Measurements from ENCODE around the gene AOAH.

AOAH gene

DNA sequence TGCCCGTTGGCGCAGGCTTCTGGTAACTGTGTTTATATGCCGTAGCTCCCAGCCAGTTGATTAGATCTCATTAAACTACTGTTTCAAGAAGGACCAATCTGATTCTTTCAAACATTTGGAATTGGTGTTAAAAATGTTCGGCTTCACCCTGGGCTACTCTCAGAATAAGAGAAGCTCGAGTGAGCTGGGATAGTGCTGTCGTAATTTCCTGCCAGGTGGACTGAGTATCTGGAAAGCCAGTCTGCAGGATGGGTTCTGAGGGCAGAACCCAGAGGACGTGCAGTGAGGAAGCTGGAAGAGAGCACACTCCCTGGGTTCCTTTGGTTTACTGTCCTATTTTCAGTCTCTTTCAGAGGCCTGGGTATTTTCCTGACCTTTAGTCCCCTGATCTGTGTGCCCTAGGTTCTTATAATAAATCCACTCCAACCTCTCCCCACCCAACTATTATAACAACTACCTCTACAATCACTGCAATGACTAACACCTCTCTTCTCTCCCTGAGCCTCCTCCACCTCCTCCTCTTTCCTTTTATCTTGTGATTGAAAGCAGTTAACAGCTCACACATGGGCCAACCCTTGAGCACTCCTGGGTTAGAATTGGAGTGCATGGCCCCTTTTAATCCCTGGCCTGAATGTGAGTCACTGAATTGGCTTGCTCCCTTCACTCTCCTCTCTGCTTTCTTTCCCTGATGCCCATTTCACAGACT, 63.0 kb downstream of the AOAH start:
- peak; percentile 11 for DNase-seq (ENCODE audit: low read depth)
- no peak overlapping the region for H3K4me3 ChIP-seq (replicated peaks; ENCODE audit: low read depth, low read length)
- TF ChIP-seq, protein P1, sequence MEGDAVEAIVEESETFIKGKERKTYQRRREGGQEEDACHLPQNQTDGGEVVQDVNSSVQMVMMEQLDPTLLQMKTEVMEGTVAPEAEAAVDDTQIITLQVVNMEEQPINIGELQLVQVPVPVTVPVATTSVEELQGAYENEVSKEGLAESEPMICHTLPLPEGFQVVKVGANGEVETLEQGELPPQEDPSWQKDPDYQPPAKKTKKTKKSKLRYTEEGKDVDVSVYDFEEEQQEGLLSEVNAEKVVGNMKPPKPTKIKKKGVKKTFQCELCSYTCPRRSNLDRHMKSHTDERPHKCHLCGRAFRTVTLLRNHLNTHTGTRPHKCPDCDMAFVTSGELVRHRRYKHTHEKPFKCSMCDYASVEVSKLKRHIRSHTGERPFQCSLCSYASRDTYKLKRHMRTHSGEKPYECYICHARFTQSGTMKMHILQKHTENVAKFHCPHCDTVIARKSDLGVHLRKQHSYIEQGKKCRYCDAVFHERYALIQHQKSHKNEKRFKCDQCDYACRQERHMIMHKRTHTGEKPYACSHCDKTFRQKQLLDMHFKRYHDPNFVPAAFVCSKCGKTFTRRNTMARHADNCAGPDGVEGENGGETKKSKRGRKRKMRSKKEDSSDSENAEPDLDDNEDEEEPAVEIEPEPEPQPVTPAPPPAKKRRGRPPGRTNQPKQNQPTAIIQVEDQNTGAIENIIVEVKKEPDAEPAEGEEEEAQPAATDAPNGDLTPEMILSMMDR (IDR thresholded peaks at IDR 0.05; ENCODE audit: low read length, missing control alignments), result no peak

DNA sequence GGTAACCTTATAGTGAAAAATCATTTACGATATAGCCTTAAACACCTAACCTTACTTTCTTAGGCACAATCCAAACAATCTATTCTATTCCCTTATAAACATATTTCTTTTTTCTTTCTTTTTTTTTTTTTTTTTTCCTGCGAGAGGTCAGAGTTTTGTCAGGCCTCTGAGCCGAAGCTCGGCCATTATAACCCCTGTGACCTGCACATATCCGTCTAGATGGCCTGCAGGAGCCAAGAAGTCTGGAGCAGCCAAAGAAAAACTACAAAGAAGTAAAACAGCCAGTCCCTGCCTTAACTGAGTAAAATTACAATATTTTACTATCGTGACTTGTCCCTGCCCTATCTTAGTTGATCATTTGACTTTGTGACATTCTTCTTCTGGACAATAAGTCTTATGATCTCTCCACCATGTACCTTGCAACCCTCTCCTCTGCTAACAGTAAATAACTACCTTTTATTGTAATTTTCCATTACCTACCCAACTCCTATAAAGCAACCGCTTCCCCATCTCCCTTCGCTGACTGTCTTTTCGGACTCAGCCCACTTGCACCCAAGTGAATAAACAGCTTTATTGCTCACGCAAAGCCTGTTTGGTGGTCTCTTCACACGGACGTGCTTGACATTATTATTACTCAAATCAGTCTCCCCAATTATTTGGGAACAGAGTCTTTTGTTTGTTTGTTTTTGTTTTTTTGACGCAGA, 64.5 kb downstream of the AOAH start:
- TF ChIP-seq, protein P1 (IDR thresholded peaks at IDR 0.05; ENCODE audit: low read length, missing control alignments), result no peak
- no peak overlapping the region for H3K4me3 ChIP-seq (replicated peaks; ENCODE audit: low read depth, low read length)
- DNase-seq (ENCODE audit: low read depth), result no peak

DNA sequence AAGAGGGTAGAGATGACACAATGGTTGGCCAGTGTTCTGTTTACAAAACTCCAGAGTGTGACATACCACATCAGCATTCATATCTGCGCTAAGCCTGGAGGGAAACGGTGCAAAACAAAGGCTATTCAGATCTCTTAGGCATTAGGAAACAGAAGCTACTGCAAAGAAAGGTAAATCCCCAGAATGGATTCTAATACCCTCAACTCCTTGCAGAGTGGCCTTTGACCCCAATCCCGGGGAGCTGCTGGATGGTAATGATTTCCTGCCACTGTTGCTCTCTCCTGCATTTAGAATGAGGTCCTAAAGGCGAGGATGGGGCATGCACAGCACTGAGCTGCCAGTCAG, 65.2 kb downstream of the AOAH start:
- no peak overlapping the region for H3K4me3 ChIP-seq (replicated peaks; ENCODE audit: low read depth, low read length)
- TF ChIP-seq, protein P1 (IDR thresholded peaks at IDR 0.05; ENCODE audit: low read length, missing control alignments), result no peak
- DNase-seq (ENCODE audit: low read depth), result peak; percentile 80

DNA sequence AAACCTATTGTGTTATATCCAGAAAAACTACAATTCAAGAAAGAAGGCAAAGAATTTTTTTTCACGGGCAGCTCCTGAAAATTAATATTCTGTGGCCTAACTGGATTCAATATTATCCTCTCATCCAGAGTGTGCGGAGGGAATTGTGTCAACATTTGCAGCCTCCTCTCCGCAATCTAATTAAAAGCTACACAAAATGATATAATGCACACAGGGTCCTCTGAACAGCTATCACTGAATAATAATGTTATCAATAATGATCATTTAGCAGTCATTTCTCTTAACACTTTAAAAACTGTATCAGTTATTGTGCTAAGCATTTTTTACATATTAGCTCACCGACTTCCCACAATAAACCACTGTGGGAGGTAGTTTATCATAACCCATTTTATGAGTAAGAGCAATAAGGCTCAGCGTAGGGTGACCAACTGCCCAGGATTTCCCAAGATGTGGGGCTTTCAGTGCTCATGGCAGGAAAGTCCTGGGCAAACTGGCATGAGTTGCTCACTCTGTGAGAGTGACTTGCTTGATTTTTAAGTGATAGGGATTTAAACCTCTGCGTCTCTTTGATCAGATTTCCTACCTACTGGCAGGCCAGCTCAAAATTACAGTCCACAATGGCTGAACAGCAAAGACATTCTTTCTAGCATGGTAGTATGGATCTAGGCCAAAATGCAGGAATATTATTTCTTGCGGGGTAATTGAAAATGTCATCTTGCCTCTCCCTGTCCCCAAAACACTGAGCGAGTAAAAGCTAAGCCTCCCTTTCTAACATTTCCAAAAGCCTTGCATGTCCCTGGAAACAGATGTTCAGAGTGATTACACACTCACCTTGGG, 65.7 kb downstream of the AOAH start:
- H3K4me3 ChIP-seq (replicated peaks; ENCODE audit: low read depth, low read length), result no peak overlapping the region
- DNase-seq (ENCODE audit: low read depth), result peak; percentile 87
- TF ChIP-seq, protein P1 (IDR thresholded peaks at IDR 0.05; ENCODE audit: low read length, missing control alignments), result no peak

DNA sequence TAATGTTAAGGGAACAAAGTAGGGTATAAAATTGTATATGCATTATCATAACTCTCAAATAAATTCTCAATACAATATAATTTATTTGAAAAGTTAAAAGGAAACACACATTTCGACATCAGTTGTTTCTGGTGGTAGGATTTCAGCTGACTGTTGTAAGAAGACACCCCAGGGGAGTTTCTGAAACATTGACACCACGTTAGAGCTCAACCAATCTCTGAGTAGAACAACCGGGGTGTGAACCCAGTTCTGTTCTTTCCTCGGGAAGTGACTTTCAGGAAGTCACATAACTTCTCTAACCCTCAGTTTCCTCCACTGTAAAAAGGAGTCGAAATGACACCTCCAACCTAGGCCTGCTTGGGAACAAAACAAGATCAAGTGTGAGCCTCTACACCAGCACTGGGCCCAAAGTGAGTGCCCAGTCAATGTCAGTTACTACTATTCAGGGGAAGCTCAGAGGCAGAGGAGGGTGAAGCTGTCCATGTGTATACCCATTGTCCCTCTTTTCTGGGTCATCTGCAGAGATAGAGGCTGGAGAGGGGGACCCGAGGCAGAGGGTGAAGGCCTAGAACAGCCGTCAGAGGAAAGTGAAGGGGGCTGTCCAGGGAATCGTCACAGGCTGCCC, 67.1 kb downstream of the AOAH start:
- TF ChIP-seq, protein P1 (IDR thresholded peaks at IDR 0.05; ENCODE audit: low read length, missing control alignments), result no peak
- no peak for DNase-seq (ENCODE audit: low read depth)
- no peak overlapping the region for H3K4me3 ChIP-seq (replicated peaks; ENCODE audit: low read depth, low read length)

DNA sequence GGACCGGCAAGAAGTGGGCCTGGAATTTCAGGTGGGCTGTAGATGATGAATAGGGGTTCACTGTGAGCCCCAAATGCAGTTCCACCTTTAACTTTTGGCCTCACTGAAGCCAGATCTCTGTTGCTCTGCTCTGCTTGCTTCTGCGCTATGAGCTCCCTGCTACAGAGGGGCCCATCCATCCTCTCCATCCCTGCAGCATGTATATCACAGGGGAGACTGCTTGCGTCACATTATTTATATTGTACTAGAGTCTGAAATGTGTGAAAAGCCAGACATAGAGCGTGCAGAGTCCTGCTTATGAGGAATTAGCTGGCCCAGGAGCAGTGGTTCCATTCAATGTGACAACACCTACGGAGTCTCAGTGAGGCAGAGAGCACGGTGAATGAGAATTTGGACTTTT, 69.9 kb downstream of the AOAH start:
- TF ChIP-seq, protein P1 (IDR thresholded peaks at IDR 0.05; ENCODE audit: low read length, missing control alignments), result no peak
- no peak for DNase-seq (ENCODE audit: low read depth)

More for the DNA sequence above, 69.9 kb downstream of the AOAH start:
- no peak overlapping the region for H3K4me3 ChIP-seq (replicated peaks; ENCODE audit: low read depth, low read length)
